Measurements from ENCODE around the gene RNF26.

RNF26 gene

DNA sequence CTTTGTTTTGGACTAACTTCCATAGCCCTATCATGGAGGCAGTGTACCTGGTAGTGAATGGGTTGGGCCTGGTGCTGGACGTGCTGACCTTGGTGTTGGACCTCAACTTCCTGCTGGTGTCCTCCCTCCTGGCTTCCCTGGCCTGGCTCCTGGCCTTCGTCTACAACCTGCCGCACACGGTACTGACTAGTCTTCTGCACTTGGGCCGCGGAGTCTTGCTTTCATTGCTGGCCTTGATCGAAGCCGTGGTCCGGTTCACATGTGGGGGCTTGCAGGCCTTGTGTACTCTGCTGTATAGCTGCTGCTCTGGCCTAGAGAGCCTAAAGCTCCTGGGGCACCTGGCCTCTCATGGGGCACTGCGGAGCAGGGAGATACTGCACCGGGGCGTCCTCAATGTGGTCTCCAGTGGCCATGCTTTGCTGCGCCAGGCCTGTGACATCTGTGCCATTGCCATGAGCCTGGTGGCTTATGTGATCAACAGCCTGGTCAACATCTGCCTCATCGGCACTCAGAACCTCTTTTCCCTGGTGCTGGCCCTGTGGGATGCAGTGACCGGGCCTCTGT lies 846 bp downstream of the RNF26 start:
- no peak for DNase-seq

DNA sequence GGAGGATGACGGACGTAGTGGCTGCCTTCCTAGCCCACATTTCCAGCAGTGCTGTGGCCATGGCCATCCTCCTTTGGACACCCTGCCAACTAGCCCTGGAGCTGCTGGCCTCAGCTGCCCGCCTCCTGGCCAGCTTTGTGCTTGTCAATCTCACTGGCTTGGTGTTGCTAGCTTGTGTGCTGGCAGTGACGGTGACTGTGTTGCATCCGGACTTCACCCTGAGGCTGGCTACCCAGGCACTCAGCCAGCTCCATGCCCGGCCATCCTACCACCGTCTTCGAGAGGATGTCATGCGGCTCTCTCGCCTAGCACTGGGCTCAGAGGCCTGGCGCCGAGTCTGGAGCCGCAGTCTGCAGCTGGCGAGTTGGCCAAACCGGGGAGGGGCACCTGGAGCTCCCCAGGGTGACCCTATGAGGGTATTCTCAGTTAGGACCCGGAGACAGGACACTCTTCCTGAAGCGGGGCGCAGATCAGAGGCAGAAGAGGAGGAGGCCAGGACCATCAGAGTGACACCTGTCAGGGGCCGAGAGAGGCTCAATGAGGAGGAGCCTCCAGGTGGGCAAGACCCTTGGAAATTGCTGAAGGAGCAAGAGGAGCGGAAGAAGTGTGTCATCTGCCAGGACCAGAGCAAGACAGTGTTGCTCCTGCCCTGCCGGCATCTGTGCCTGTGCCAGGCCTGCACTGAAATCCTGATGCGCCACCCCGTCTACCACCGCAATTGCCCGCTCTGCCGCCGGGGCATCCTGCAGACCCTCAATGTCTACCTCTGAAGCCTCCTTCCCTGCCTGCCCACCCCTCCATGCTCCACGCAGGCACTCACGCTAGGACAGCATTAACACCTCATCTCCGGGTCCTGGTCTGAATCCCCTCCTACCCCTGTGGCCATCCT lies 1.6 kb downstream of the RNF26 start:
- DNase-seq, result peak in 9 of 56 donors; percentile 11 to 55 (median 45)

DNA sequence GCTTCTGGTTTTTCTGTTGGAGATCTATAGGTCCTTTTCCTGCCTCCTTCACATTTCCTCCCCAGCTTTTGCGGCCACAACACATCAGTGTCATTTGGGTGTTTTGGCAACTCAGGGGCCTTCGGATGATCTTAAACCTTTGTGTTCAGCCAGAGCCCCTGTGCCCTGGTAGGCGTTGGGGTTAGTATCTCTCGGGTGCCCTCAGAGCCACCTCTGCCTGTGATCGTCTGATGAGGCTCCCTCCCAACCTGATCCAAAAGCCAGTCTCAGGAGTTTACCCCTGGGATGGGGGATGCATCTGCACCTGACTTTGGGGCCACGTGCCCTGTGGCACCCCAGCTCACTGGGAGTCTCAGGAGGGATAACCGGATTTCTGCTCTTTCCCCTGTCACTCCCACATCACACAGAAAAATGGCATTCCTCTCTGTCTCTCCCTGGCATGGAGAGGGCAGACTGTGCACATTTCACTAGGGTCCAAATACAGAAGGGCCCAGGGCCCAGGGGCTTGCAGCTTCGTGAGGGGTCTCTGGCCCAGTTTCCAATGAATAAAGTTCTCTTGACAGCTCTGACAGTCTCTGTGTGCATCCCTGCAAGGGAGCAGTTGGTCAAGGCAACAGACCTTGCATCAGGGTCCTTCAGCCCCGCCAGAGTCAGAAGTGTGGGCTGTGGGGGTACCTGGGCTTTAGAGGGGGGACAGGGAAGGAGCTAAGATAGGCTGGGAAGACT lies 2.6 kb downstream of the RNF26 start:
- DNase-seq, result no peak

DNA sequence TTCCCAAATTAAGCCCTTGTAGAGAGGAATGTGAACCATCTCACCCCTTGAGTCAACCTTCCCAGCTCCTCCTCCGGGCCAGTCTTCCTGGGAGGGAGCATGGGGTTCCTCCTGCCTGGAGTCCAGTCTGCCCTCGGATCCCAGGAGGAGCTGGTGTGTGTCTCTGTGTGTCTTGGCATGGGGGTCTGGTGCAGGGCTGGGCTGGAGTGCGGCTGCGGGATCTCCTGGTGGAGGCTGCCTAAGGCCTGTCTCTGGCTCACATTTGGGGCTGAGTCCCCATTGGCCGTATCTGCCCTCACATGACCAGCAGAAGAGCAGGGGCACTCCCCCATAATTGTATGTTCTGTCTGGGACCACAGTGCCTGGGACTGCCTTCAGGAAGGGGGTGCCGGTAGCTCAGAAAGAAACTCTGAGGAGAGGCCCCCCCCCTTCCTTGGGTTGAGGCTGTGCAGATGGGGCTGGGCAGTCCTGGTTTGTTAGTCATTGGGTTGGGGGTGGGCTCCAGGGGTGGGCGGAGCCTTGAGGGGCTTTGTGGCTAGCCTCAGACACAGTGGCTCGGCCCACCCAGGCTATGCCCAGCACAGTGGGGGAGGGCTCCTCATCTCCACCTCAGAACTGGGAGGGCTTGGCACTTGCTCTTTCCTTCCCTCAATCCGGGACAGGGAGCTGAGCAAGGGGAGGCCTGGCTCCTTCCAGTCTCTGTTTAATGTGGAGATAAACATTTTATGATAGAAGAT lies 3.4 kb downstream of the RNF26 start:
- no peak for DNase-seq

DNA sequence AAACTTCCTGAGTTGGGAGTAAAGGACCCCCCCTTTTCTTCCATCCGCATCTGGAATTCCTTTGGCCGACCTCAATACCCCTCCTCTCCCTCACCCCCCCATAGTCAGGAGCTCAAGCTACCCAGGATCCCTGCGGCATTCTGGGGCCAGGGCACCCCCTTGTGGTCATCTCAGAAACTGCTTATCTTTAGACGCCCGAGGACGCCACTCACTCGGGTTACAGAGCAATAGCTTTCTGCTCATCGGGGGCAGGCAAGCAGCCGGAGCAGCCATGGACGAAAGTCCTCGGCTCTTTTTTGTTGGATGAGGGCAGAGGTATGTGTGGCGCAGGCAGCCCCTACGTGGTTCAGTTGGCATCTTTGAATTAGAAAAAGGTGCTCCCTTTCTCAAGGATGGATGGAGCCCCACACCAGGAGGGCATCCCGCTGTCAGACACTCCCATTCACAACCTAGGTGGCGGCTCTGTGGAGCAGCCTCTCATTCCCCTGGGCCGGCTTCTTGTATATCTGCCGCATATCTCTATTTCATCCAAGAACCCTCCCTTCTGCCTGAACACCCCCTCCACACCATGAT lies 4.1 kb downstream of the RNF26 start:
- peak in 43 of 56 donors; percentile 35 to 89 (median 67) for DNase-seq

DNA sequence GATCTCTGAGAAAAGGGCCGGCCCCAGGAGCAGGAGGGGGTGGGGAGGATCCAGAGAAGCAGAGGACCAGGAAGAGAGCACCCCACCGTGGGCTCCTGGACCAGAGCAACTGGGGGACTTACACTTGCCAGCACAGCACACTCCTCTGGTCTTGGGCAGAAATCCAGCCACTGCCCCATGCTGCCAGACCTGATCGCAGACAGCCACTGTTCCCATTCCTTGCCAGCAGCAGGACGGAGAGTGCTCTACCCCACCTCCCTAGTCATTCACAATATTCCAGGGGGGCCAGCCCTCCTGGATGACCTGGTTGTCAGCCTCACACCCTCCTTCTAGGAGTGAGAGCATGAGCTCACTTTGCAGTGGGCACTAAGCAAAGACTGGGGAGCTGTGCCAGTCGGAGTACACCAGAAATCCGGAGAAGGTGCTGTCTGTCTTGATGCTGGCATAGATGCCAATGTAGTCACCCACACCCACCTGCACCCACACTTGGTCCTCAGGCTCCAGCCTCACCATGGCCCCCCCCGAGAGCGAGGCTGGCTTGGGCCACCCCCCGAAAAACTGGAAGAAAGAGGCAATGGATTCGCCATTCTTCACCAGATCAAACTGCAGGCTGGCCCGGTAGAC lies 4.8 kb downstream of the RNF26 start:
- DNase-seq, result peak in 2 of 56 donors; percentile 28 to 35

DNA sequence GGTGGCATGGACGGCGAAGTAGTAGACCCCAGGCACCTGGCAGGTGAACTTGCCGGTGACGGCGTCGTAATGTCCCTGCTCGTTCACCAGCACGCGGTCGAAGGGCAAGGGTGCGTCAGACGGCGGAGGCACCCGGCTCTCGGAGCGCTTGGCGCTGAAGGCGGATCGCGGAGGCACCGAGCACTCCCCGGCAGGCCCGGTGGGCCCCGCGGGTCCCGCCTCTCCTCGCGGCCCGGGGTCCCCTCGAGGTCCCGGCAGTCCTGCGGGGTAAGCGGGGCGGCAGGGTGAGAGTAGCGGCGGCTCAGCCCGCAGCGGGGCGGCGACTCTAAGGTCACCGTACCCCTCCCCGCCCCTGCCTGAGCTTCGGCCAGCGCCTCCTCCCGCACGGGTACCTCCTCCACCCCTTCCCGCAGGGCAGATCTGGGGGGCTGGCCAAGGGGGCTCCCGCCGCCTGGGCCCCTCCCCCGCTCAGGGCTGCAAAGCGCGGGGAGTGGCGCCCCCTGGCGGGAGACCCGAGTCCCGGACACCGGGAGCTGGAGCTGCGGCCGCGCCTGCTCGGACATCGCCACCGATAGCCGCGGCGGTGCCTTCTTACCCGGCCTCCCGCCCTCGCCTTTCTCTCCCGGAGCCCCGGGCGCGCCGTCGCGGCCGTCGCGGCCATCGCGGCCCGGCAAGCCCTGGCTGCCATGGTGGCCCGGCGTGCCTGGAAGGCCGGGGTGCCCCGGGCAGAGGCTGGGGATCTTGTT lies 5.4 kb downstream of the RNF26 start:
- DNase-seq, result peak in 38 of 56 donors; percentile 32 to 86 (median 60)

DNA sequence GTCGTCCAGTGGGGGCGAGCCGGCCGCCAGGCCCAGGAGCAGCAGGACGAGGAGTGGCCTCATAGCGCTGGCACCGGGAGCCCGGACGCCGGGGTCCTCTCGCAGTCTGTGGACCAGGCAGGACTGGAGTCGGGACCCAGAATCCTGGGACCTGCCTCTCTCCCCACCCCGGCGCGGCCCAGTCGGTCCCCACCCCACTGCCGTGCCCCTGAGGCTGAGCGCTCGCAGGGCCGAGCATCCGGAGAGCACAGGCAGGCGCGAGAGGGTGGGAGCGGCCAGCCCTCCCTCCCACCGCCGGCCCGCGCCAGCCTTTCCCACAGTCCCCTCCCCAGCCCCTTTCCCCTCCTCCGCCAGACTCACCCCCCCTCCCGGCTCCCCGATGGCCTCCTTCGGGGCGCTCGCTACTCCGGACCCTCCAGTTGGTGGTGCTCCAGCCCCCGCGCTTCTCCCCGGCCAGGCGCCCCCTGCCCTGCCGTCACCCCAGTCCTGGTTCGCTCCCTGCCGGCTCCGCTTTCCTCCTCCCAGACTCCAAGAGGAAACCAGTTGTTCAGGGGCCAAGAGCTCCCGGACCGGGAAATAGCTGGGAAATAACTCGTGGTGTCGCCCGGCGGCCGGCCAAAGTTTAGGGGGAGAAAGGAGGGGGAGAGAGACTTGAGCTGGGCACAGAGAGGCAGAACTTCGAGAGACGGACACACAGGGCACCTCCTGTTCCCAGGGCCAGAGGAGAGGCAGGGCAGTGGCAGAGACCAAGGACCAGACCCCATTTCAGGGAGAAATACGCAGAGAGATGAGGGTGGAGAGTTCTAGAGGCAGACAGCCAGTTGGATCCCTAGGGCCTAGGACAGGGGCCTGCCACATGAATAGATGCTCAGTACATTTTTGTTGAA lies 6.3 kb downstream of the RNF26 start, which contains the start of gene C1QTNF5:
Gene C1QTNF5, minus strand, starts transcription at position 549 of the 887 bp plus-strand sequence. Its CDS starts 486 bp downstream, at position 63.
- DNase-seq, result peak in 42 of 56 donors; percentile 30 to 87 (median 63)

DNA sequence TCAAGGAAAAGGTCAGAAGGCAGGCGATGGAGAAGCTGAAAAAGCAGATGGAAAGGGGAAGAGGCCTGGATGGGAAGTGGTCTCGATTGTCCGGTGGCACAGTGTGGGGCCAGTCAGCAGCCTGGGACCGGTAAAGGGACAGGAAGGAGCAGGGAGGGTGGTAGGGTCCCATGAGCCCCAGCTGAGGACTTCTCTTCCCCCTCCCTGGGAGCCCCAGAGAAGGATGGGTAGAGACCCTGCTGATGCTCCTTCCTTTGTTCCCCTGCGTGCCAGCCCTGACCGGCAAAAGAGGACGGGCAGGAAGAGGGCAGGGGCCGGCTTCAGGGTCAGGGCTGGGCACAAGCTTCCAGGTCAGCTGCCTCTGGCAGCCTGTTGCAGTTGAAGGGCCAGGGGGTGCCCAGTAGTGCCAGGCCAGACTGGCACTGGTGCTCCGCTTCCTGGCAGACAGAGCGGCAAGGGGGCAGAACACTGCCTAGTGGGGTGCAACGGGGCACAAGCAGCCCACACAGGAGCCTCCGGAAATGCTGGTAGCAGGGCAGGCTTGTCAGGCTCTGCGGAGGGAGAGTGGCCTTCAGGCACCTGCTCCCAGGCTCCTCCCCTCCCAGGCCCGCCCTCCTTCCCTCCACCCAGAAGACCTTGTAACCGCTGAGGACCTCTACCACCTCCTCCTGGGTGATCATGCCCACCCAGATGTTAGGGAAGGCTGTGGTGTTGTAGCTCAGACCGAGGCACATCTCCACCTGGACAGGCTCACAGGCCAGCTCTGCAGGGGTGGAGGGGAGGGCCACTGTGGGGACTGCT lies 7.1 kb downstream of the RNF26 start:
- DNase-seq, result peak in 3 of 56 donors; percentile 42 to 45 (median 44)

DNA sequence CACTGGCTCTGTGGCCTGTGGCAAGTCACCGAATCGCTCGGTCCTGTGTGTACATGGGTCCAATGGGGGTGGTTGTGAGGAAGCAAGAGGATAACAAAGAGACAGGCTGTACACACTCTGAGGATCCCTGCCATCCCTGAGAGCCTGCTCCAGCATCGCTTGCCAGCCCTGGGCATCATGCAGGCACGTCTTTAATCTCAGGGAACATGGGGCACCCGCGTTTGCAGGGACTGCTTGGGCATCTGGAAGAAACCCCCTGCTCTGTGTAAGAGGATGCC lies 7.6 kb downstream of the RNF26 start:
- no peak for DNase-seq

DNA sequence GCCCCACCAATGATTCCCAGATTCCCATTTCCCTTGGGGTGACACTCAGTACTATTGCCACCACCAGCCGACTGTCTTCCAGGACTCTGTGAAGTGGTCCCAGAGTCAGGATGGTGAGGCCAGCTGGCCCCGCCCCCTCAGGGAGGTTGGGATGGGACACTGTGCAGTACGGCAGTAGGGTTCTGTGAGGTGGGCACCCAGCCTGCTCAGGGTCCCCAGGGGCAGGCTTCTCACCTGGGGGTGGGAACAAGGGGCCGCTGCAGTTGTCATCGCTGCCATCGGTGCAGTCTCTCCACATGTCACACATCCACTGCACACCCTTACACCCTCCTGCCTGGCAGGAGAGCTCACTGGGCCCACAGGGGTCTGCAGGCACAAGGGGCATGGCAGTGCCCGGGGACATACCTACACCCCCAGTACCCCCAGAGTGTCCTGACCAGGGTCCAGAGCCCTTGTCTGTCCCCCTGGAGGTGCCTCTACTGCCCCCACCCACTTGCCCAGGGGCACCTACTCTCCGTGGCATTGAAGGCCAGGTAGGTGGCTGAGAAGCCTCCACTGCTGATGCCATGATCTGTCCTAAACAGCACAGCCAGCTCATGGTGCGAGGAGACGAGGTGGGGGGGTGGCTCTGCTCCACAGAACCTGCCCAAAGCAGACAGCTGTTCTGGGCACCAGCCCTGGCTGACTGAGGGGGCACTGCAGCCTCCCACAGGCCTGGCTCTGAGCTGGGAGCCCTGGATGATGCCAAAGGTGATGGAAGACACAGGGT lies 8.2 kb downstream of the RNF26 start:
- no peak for DNase-seq

DNA sequence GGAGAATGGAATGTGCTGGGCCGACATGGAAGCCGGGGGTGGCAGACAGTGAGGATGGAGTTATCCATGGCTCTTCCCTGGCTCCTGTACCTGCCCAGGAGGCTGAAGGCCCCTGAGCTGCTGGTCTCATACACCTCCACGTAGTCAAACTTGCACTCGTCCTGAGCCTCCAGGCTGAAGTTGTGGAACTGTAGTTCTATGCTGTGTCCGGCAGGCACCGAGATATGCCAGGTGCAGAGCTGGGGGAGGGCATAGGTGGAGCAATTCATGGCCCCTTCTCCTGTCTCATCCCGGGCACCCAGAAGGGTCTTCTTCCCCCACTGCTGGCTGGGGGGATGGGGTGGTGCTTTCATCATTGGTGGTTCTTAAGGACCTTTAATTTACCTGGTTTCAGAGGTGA lies 9.4 kb downstream of the RNF26 start:
- no peak for DNase-seq

DNA sequence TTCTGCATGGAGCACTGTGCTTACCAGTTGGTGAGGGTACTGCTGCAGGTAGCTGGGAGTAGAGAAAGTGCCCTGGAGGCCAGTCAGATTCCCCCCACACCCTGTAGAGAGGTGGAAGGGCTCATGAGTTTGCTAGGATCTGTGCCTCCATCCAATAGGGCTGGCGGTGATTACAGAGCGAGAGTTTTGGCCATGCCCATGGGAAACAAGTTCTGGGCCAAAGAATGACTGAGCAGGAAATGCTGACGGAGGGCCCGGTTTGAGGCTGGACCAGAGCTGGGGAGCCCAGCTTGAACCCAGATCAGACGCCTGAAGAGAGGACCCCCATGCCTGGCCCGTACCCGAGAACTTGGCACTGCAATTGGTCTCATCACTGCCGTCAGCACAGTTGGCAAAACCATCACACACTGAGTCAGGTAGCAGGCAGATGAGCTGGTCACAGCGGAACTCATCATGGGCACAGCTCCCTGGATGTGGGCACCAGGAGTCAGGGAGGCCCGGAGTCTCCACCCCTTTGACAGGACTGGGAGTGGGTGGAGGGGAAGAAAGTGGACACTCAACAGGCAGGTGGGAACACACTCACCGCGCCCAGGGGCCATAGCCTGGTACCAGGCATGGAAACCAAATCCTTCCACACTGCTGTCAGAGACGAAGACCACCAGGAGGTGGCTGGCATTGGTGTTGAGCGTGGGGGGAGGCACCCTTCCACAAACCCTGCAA lies 10.1 kb downstream of the RNF26 start:
- no peak for DNase-seq

DNA sequence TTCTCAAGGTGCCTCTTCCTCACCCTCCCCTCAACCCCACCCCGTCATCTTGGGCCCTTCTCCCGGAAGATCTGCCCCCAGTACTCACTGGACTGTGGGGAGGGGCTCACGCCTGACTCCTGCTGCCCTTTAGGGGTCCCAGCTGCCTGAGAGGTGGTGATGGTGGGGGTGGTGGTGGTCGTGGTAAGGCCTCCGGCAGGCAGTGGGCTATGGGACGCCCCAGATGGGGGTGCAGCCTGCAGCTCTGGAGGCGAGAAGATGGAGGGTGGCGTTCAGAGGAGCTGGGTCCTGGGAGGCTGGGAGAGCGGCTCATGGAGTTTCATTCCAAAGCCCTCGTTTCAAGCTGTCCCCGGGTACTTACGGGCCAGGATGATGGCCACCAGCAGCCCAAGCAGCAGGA lies 11.4 kb downstream of the RNF26 start:
- DNase-seq, result no peak

DNA sequence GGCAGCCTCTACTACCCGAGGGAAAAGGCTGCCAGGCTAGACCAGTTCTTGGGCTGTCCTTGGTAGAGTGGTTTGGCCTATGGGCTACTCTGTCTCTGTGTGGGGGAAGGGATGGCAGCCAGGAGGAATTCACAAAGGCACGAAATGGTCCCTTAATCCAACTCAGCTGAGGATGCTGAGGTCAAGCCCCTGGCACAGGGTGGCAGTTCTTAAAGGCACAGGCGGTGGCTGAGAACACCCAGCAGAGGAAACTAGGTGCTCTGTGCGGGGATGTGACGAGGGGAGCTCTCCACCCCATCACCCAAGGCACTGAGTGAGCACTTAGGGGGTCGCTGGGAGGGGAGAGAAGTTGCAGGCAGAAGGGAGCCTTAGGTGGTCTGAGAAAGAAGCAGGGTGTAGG lies 12.3 kb downstream of the RNF26 start, which contains the start of gene MFRP:
Gene MFRP, minus strand, starts transcription at position 101 of the 400 bp plus-strand sequence. CDS start 192 bp downstream, outside the sequence.
- no peak for DNase-seq

DNA sequence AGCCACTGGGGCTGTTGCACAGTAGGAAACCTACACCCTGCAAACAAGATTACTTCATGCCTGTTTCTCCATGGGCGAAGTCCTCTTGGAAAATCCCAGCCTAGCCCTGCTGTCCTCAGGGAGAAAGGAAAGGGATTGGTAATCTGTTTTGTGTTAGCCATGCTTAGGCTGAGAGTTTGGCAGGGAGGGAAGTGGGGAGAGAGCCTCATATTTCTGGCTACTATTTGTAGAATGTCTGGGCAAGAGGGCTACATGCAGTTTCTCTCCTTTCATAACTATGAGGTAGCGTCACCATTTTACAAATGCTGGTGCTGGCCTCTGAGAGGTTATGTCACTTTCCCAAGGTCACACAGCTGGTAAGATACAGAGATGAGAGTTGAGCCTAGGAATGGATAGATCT lies 12.9 kb downstream of the RNF26 start:
- DNase-seq, result no peak
